Liver (tissue), 9 donors: ENCODE measurements around the gene CHRD. TPM values are rescaled to one million over a fixed set of nuclear protein-coding genes. Genes with fewer than 3 reads are reported as not detected.

Experiments
- DNase-seq: peaks from one replicate; pipeline ENCODE4 v3.0.0-alpha.2; 2017; ENCODE audit warnings: low spot score
- H3K27ac ChIP-seq, 2 donors: one replicate each; pipeline ENCODE4 v1.7.0; 2013; ENCODE audit warnings: inconsistent platforms in 2 of 2, low read length in 2 of 2, control low read depth in 1 of 2, low read depth in 1 of 2, mild to moderate bottlenecking in 1 of 2
- H3K27me3 ChIP-seq, 4 donors: one replicate each; pipeline versions ENCODE4 v1.6.1 to v1.7.0; 2013; ENCODE audit warnings: low read length in 3 of 4, inconsistent platforms in 1 of 4, mild to moderate bottlenecking in 1 of 4, moderate library complexity in 1 of 4; ENCODE audit not compliant: control insufficient read depth in 4 of 4, insufficient read depth in 4 of 4
- H3K36me3 ChIP-seq, 4 donors: one replicate each; pipeline versions ENCODE4 v1.6.1 to v1.7.0; 2013; ENCODE audit warnings: low read length in 3 of 4, mild to moderate bottlenecking in 3 of 4, low read depth in 1 of 4, moderate library complexity in 1 of 4; ENCODE audit not compliant: control insufficient read depth in 4 of 4, insufficient read depth in 3 of 4
- H3K4me1 ChIP-seq, 4 donors: one replicate each; pipeline versions ENCODE4 v1.6.1 to v1.7.0; 2013; ENCODE audit warnings: low read length in 3 of 4, mild to moderate bottlenecking in 3 of 4, moderate library complexity in 1 of 4; ENCODE audit not compliant: control insufficient read depth in 4 of 4, insufficient read depth in 4 of 4
- H3K4me3 ChIP-seq, 3 donors: one replicate each; pipeline versions ENCODE4 v1.6.1 to v1.7.0; 2013; ENCODE audit warnings: low read length in 3 of 3, control low read depth in 1 of 3, low read depth in 1 of 3, mild to moderate bottlenecking in 1 of 3
- H3K9ac ChIP-seq, 2 donors: one replicate each; pipeline ENCODE4 v1.7.0; 2013; ENCODE audit warnings: low read length in 2 of 2, mild to moderate bottlenecking in 2 of 2, moderate library complexity in 2 of 2, control low read depth in 1 of 2, low read depth in 1 of 2
- H3K9me3 ChIP-seq, 4 donors: one replicate each; pipeline versions ENCODE4 v1.6.1 to v1.7.0; 2013; ENCODE audit warnings: low read length in 3 of 4; ENCODE audit not compliant: control insufficient read depth in 4 of 4
- EGR1 ChIP-seq, 2 donors: IDR thresholded peaks; 2 replicates each; pipeline ENCODE4 v1.6.1; 2016 to 2018; ENCODE audit warnings: antibody characterized with exemption in 2 of 2, low read depth in 2 of 2
- FOXA1 ChIP-seq: IDR thresholded peaks from 2 replicates; pipeline ENCODE4 v1.6.1; 2016; ENCODE audit warnings: antibody characterized with exemption
- FOXA2 ChIP-seq: IDR thresholded peaks from 2 replicates; pipeline ENCODE4 v1.6.1; 2016; ENCODE audit warnings: antibody characterized with exemption
- GABPA ChIP-seq, 2 donors: IDR thresholded peaks in 1 of 2; conservative IDR thresholded peaks in 1 of 2; 2 replicates each; pipeline ENCODE4 v1.6.1; 2016; ENCODE audit warnings: antibody characterized with exemption in 2 of 2, mild to moderate bottlenecking in 1 of 2, moderate library complexity in 1 of 2
- HNF4A ChIP-seq, 2 donors: conservative IDR thresholded peaks; 2 replicates each; pipeline ENCODE4 v1.6.1; 2016; ENCODE audit warnings: antibody characterized with exemption in 2 of 2, mild to moderate bottlenecking in 2 of 2
- JUND ChIP-seq, 2 donors: IDR thresholded peaks; 2 replicates each; pipeline ENCODE4 v1.6.1; 2016; ENCODE audit warnings: antibody characterized with exemption in 2 of 2
- NR2F2 ChIP-seq: IDR thresholded peaks from 2 replicates; pipeline ENCODE4 v1.6.1; 2016; ENCODE audit warnings: antibody characterized with exemption
- RAD21 ChIP-seq, 2 donors: IDR thresholded peaks; 2 replicates each; pipeline ENCODE4 v1.6.1; 2016; ENCODE audit warnings: antibody characterized with exemption in 2 of 2, mild to moderate bottlenecking in 2 of 2
- RXRA ChIP-seq, 2 donors: IDR thresholded peaks; 2 replicates each; pipeline ENCODE4 v1.6.1; 2017 to 2018; ENCODE audit warnings: antibody characterized with exemption in 2 of 2, mild to moderate bottlenecking in 1 of 2
- SP1 ChIP-seq: IDR thresholded peaks from 2 replicates; pipeline ENCODE4 v1.6.1; 2018; ENCODE audit warnings: antibody characterized with exemption, mild to moderate bottlenecking
- TAF1 ChIP-seq: conservative IDR thresholded peaks from 2 replicates; pipeline ENCODE4 v1.6.1; 2016; ENCODE audit warnings: antibody characterized with exemption, mild to moderate bottlenecking
- YY1 ChIP-seq: IDR thresholded peaks from 2 replicates; pipeline ENCODE4 v1.6.1; 2016; ENCODE audit warnings: antibody characterized with exemption, mild to moderate bottlenecking
- WGBS: extraction: QIAGEN DNeasy Blood & Tissue Kit; methylation state at CpG from one replicate; pipeline ENCODE4 v1.1.7; 2013; 5-methylcytosine and 5-hydroxymethylcytosine counted together
- polyA plus RNA-seq, 2 donors: library from polyadenylated mRNA; stranded (reverse) in 1 of 2; unstranded in 1 of 2; fragments of 200-250 nt in 1 of 2; fragments of >200 nt in 1 of 2; fragmentation: Nextera tagmentation in 1 of 2; extraction: Ambion mirVana in 1 of 2; gene quantifications; one replicate each; pipeline versions ENCODE4 v1.2.1 to v1.2.3, GENCODE V29; 2013 to 2015
- total RNA-seq, 2 donors: library from RNA; depleted of rRNA; stranded (reverse); fragments of >200 nt; gene quantifications; one replicate each; pipeline ENCODE4 v1.2.3, GENCODE V29; 2014
- TF ChIP-seq, protein P1 (sequence below): IDR thresholded peaks from 2 replicates; pipeline ENCODE4 v1.6.1; 2016; ENCODE audit warnings: antibody characterized with exemption, mild to moderate bottlenecking
- TF ChIP-seq, protein P2 (sequence below): IDR thresholded peaks from 2 replicates; pipeline ENCODE4 v1.6.1; 2016; ENCODE audit warnings: antibody characterized with exemption
- TF ChIP-seq, protein P3 (sequence below): IDR thresholded peaks from 2 replicates; pipeline ENCODE4 v1.6.1; 2016; ENCODE audit warnings: antibody characterized with exemption
- TF ChIP-seq, protein P4 (sequence below): fragments of 150-350 bp; IDR thresholded peaks from 2 replicates; pipeline ENCODE4 v1.5.1; 2017; ENCODE audit warnings: improper control_type of control experiment, low read depth, low read length; ENCODE audit not compliant: missing input control
- TF ChIP-seq, protein P5 (sequence below): IDR thresholded peaks from 2 replicates; pipeline ENCODE4 v1.6.1; 2016; ENCODE audit warnings: antibody characterized with exemption
- donor health status: healthy.
- donor health status: healthy.
- donor health status: healthy.
- donor health status: healthy.
- donor health status: healthy.

Gene CHRD
- total and polyA plus RNA-seq, 4 donors, result 9.2 to 66.4 (median 34.9) TPM

DNA sequence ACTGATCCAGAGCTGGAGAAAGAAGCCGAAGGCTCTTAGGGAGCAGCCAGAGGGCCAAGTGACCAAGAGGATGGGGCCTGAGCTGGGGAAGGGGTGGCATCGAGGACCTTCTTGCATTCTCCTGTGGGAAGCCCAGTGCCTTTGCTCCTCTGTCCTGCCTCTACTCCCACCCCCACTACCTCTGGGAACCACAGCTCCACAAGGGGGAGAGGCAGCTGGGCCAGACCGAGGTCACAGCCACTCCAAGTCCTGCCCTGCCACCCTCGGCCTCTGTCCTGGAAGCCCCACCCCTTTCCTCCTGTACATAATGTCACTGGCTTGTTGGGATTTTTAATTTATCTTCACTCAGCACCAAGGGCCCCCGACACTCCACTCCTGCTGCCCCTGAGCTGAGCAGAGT, 9.5 kb downstream of the CHRD start (continued):
- TF ChIP-seq, protein P1, sequence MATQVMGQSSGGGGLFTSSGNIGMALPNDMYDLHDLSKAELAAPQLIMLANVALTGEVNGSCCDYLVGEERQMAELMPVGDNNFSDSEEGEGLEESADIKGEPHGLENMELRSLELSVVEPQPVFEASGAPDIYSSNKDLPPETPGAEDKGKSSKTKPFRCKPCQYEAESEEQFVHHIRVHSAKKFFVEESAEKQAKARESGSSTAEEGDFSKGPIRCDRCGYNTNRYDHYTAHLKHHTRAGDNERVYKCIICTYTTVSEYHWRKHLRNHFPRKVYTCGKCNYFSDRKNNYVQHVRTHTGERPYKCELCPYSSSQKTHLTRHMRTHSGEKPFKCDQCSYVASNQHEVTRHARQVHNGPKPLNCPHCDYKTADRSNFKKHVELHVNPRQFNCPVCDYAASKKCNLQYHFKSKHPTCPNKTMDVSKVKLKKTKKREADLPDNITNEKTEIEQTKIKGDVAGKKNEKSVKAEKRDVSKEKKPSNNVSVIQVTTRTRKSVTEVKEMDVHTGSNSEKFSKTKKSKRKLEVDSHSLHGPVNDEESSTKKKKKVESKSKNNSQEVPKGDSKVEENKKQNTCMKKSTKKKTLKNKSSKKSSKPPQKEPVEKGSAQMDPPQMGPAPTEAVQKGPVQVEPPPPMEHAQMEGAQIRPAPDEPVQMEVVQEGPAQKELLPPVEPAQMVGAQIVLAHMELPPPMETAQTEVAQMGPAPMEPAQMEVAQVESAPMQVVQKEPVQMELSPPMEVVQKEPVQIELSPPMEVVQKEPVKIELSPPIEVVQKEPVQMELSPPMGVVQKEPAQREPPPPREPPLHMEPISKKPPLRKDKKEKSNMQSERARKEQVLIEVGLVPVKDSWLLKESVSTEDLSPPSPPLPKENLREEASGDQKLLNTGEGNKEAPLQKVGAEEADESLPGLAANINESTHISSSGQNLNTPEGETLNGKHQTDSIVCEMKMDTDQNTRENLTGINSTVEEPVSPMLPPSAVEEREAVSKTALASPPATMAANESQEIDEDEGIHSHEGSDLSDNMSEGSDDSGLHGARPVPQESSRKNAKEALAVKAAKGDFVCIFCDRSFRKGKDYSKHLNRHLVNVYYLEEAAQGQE, result no peak
- no peak for TF ChIP-seq EGR1 (IDR thresholded peaks at IDR 0.05; ENCODE audit: low read depth in 2 of 2)

DNA sequence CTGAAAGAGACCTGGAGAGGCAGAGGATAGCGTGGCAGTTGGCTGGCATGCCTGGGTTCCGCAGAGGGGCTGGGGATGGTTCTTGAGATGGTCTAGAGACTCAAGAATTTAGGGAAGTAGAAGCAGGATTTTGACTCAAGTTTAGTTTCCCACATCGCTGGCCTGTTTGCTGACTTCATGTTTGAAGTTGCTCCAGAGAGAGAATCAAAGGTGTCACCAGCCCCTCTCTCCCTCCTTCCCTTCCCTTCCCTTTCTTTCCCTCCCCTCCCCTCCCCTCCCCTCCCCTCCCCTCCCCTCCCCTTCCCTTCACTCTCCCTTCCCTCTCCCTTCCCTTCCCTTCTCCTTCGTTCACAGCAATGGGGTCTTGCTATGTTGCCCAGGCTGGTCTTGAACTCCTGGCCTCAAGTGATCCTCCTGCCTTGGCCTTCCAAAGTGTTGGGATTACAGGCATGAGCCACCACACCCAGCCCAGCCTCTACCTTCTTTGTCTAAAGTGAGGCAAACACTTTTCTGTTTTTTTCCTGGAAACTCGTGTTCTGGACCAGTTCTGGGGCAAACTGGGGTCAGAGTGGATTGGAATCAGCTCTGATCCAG, 10.2 kb downstream of the CHRD start:
- Histone ChIP-seq H3K4me1 (no peaks in the 10 kb centered on the region), H3K27ac (no peak overlapping the region), H3K36me3 (peaks cover 9 to 43% (median 23%) of the 10 kb centered on the region in 4 donors), H3K4me3 (no peak overlapping the region), H3K27me3 (no peaks in the 10 kb centered on the region), H3K9me3 (no peaks in the 10 kb centered on the region), H3K9ac (no peak overlapping the region)
- no peak for DNase-seq
- WGBS, result 91% methylated on average over 4 of the region's 5 CpGs
- TF ChIP-seq TAF1, result no peak
- no peak for TF ChIP-seq GABPA (IDR thresholded peaks at IDR 0.05 in 1 of 2, conservative IDR thresholded peaks at IDR 0.05 in 1 of 2)
- no peak for TF ChIP-seq RXRA (IDR thresholded peaks at IDR 0.05)
- no peak for TF ChIP-seq NR2F2
- no peak for TF ChIP-seq FOXA1
- no peak for TF ChIP-seq HNF4A (conservative IDR thresholded peaks at IDR 0.05)
- no peak for TF ChIP-seq SP1
- TF ChIP-seq FOXA2, result no peak

DNA sequence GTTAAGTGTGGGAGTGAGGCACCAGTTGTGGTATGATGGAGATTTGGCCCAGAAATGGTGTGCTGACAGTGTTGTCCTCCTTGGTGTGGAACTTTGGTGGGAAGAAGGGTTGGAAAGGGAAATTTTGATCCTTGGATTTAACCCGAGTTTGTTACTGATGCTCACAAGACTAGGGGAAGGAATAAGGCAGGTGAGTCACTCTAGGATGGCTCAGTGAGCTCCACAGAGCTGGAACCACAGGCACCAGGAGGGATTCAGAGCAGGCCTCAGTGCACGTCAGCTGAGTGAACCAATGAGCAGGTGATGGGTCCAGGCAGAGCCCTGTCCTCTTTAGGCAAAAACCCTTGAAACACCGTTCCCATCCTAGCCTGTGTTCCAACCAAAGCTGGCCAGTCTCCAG, 11.4 kb downstream of the CHRD start:
- H3K4me3 ChIP-seq, result no peak overlapping the region
- H3K36me3 ChIP-seq, result peaks cover 8 to 35% (median 20%) of the 10 kb centered on the region in 4 donors
- H3K4me1 ChIP-seq, result no peaks in the 10 kb centered on the region
- H3K9me3 ChIP-seq, result no peaks in the 10 kb centered on the region
- TF ChIP-seq JUND (IDR thresholded peaks at IDR 0.05) (no peak), RAD21 (IDR thresholded peaks at IDR 0.05) (no peak), RXRA (IDR thresholded peaks at IDR 0.05) (no peak), FOXA1 (no peak), TAF1 (no peak), GABPA (IDR thresholded peaks at IDR 0.05 in 1 of 2, conservative IDR thresholded peaks at IDR 0.05 in 1 of 2) (no peak), HNF4A (conservative IDR thresholded peaks at IDR 0.05) (no peak), NR2F2 (no peak), FOXA2 (no peak), YY1 (no peak)
- TF ChIP-seq, protein P2, sequence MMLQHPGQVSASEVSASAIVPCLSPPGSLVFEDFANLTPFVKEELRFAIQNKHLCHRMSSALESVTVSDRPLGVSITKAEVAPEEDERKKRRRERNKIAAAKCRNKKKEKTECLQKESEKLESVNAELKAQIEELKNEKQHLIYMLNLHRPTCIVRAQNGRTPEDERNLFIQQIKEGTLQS, result no peak
- TF ChIP-seq, protein P1, result no peak
- TF ChIP-seq, protein P3, sequence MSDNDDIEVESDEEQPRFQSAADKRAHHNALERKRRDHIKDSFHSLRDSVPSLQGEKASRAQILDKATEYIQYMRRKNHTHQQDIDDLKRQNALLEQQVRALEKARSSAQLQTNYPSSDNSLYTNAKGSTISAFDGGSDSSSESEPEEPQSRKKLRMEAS, result no peak
- TF ChIP-seq, protein P4, sequence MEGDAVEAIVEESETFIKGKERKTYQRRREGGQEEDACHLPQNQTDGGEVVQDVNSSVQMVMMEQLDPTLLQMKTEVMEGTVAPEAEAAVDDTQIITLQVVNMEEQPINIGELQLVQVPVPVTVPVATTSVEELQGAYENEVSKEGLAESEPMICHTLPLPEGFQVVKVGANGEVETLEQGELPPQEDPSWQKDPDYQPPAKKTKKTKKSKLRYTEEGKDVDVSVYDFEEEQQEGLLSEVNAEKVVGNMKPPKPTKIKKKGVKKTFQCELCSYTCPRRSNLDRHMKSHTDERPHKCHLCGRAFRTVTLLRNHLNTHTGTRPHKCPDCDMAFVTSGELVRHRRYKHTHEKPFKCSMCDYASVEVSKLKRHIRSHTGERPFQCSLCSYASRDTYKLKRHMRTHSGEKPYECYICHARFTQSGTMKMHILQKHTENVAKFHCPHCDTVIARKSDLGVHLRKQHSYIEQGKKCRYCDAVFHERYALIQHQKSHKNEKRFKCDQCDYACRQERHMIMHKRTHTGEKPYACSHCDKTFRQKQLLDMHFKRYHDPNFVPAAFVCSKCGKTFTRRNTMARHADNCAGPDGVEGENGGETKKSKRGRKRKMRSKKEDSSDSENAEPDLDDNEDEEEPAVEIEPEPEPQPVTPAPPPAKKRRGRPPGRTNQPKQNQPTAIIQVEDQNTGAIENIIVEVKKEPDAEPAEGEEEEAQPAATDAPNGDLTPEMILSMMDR, result no peak
- TF ChIP-seq, protein P5, sequence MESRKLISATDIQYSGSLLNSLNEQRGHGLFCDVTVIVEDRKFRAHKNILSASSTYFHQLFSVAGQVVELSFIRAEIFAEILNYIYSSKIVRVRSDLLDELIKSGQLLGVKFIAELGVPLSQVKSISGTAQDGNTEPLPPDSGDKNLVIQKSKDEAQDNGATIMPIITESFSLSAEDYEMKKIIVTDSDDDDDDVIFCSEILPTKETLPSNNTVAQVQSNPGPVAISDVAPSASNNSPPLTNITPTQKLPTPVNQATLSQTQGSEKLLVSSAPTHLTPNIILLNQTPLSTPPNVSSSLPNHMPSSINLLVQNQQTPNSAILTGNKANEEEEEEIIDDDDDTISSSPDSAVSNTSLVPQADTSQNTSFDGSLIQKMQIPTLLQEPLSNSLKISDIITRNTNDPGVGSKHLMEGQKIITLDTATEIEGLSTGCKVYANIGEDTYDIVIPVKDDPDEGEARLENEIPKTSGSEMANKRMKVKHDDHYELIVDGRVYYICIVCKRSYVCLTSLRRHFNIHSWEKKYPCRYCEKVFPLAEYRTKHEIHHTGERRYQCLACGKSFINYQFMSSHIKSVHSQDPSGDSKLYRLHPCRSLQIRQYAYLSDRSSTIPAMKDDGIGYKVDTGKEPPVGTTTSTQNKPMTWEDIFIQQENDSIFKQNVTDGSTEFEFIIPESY, result no peak
- H3K27me3 ChIP-seq, result no peaks in the 10 kb centered on the region
- DNase-seq, result no peak
- WGBS, result 87% methylated on average over 3 of the region's 3 CpGs
- H3K27ac ChIP-seq, result no peak overlapping the region
- H3K9ac ChIP-seq, result no peak overlapping the region
